ENCODE results near the gene TECPR2. TPM values are rescaled to one million over a fixed set of nuclear protein-coding genes. Genes with fewer than 3 reads are reported as not detected.

The TECPR2 gene
- total RNA-seq, 2 experiments from 2014 or later, result 4.7 to 5.0 TPM

GRCh38 chr14:102481791-102482238 is 119.1 kb downstream of the TECPR2 start:
- ATAC-seq, result no peak
- no peak for TF ChIP-seq CTCF (IDR thresholded peaks at IDR 0.05)
- H3K4me1 Mint-ChIP-seq (ENCODE audit: low read depth), result peaks cover 4% of the 10 kb centered on the region
- ChIA-PET POLR2A (no interaction called here), CTCF (no interaction called here)
- peaks cover 7% of the 10 kb centered on the region for H3K36me3 Mint-ChIP-seq (ENCODE audit: low read depth)
- no peak overlapping the region for H3K4me3 Mint-ChIP-seq
- H3K27me3 Mint-ChIP-seq, result no peaks in the 10 kb centered on the region
- no peak for DNase-seq
- no peak overlapping the region for H3K27ac Mint-ChIP-seq
- intact Hi-C loops (cut with micrococcal nuclease), result no loop called here
- peaks cover 3% of the 10 kb centered on the region for H3K9me3 Mint-ChIP-seq

- DNase-seq (no peak), ATAC-seq (no peak)
- POLR2A ChIA-PET, result no interaction called here
- Mint-ChIP-seq H3K27ac (no peak overlapping the region), H3K27me3 (no peaks in the 10 kb centered on the region), H3K36me3 (ENCODE audit: low read depth) (peaks cover 7% of the 10 kb centered on the region), H3K9me3 (peaks cover 3% of the 10 kb centered on the region), H3K4me1 (ENCODE audit: low read depth) (peaks cover 4% of the 10 kb centered on the region), H3K4me3 (no peak overlapping the region)
- CTCF ChIA-PET, result no interaction called here
- TF ChIP-seq CTCF (IDR thresholded peaks at IDR 0.05), result no peak
- intact Hi-C loops (cut with micrococcal nuclease), result no loop called here
Observed at GRCh38 chr14:102484316-102484715, 121.6 kb downstream of the TECPR2 start.

- H3K27me3 Mint-ChIP-seq, result no peaks in the 10 kb centered on the region
- ChIA-PET POLR2A (no interaction called here), CTCF (interaction anchor here (1.0 kb wide), 1 partner anchor 48 kb away, joined by 3 read pairs; no protein-coding TSS in a partner anchor)
Observed at GRCh38 chr14:102485693-102486512, 123.2 kb downstream of the TECPR2 start.

GRCh38 chr14:102486513-102487203 is 123.9 kb downstream of the TECPR2 start:
- ChIA-PET CTCF (interaction anchor here (1.7 kb wide), 1 partner anchor 48 kb away, joined by 4 read pairs; no protein-coding TSS in a partner anchor), POLR2A (no interaction called here)
- DNase-seq (no peak), ATAC-seq (no peak)
- Mint-ChIP-seq H3K9me3 (peaks cover 3% of the 10 kb centered on the region), H3K27ac (no peak overlapping the region), H3K4me1 (ENCODE audit: low read depth) (peaks cover 2% of the 10 kb centered on the region), H3K27me3 (no peaks in the 10 kb centered on the region), H3K4me3 (no peak overlapping the region), H3K36me3 (ENCODE audit: low read depth) (peaks cover 7% of the 10 kb centered on the region)
- TF ChIP-seq CTCF (IDR thresholded peaks at IDR 0.05), result no peak
- intact Hi-C loops (cut with micrococcal nuclease), result no loop called here

More at GRCh38 chr14:102485693-102486512, 123.2 kb downstream of the TECPR2 start:
- Mint-ChIP-seq H3K4me3 (no peak overlapping the region), H3K9me3 (peaks cover 3% of the 10 kb centered on the region), H3K36me3 (ENCODE audit: low read depth) (peaks cover 7% of the 10 kb centered on the region), H3K4me1 (ENCODE audit: low read depth) (peaks cover 2% of the 10 kb centered on the region), H3K27ac (no peak overlapping the region)
- no peak for DNase-seq
- no peak for TF ChIP-seq CTCF (IDR thresholded peaks at IDR 0.05)
- ATAC-seq, result no peak
- intact Hi-C loops (cut with micrococcal nuclease), result no loop called here

GRCh38 chr14:102487204-102487577 is 124.5 kb downstream of the TECPR2 start:
- intact Hi-C loops (cut with micrococcal nuclease), result no loop called here
- Mint-ChIP-seq H3K27me3 (no peaks in the 10 kb centered on the region), H3K4me3 (no peak overlapping the region), H3K4me1 (ENCODE audit: low read depth) (peaks cover 2% of the 10 kb centered on the region), H3K9me3 (peaks cover 3% of the 10 kb centered on the region), H3K36me3 (ENCODE audit: low read depth) (peaks cover 6% of the 10 kb centered on the region), H3K27ac (no peak overlapping the region)
- POLR2A ChIA-PET, result no interaction called here
- CTCF ChIA-PET, result interaction anchor here (1.7 kb wide), 1 partner anchor 49 kb away, joined by 4 read pairs; no protein-coding TSS in a partner anchor
- DNase-seq (no peak), ATAC-seq (no peak)
- no peak for TF ChIP-seq CTCF (IDR thresholded peaks at IDR 0.05)
